ENCODE data around the gene LARGE1.

LARGE1 gene

GRCh38 chr22:33539902-33540751, 380.1 kb downstream of the LARGE1 start:
- no peak for DNase-seq

DNA sequence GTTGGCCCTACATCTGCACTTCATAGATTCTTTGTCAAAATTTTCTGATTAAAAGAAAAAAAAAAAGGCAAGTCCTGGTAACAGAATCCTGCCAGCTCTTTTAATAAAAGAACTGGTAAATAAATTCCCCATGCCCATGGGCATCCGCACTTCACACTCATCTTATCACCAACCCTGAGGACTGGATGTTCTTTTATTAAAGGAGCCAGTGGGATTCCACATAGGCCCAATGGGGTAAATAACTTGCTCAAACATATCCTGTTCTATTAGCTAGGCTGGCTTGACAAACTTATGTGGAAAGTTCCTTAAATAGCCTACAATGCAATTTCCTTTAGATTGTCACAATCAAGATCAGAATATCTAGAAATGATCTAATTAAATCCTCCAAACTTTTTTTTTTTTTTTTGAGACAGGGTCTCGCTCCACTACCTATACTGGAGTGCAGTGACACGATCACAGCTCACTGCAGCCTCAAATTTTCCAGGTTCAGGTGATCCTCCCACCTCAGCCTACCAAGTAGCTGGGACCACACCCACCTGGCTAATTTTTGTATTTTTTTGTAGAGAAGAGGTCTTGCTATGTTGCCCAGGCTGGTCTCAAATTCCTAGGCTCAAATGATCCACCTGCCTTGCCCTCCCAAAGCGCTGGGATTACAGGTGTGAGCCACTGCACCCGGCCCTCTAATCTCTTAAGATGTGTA, 380.9 kb downstream of the LARGE1 start:
- no peak for DNase-seq

DNA sequence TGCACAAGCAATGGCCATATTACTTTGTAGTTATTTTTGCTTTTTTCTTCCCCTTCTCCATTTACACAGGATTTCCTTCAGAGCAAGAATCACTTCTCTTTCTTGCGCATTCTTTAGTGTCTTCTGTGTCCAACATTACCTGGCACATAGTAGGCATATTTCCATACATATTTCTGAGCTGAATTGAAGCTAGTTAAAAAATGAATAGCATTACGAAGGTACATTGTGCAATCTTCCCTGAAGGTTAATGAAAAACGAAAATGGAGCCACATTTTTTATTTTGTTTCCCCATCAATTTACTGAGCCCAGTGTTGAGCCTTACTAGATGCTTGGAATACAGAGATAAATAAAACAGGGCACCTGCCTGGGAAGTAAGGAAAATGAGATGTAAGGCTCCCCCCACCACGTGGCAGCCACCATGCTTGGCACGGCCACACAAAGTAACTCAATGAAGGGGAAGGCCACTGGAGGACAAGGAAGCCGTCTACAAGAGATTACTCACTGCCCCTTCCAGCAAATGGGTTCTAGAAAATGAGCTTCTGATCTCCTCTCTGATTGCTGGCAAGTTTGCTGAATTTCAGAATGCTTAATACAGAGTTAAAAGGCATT, 381.9 kb downstream of the LARGE1 start:
- no peak for DNase-seq

DNA sequence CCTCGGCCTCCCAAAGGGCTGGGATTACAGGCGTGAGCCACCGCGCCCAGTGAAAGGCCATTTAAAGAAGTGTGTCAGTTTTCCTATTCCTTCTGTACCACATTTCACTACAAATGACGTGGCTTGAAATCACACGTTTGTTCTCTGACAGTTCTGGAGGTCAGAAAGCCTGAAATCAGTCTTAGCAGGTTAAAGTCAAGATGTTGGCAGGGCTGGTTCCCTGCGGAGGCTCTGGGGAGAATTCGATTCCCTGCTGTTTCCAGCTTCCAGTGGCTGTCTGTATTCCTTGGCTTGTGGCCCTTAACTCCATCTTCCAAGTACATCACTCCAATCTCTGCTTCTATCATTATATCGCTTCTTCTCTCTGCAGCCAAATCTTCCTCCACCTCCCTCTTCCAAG, 383.2 kb downstream of the LARGE1 start:
- no peak for DNase-seq

DNA sequence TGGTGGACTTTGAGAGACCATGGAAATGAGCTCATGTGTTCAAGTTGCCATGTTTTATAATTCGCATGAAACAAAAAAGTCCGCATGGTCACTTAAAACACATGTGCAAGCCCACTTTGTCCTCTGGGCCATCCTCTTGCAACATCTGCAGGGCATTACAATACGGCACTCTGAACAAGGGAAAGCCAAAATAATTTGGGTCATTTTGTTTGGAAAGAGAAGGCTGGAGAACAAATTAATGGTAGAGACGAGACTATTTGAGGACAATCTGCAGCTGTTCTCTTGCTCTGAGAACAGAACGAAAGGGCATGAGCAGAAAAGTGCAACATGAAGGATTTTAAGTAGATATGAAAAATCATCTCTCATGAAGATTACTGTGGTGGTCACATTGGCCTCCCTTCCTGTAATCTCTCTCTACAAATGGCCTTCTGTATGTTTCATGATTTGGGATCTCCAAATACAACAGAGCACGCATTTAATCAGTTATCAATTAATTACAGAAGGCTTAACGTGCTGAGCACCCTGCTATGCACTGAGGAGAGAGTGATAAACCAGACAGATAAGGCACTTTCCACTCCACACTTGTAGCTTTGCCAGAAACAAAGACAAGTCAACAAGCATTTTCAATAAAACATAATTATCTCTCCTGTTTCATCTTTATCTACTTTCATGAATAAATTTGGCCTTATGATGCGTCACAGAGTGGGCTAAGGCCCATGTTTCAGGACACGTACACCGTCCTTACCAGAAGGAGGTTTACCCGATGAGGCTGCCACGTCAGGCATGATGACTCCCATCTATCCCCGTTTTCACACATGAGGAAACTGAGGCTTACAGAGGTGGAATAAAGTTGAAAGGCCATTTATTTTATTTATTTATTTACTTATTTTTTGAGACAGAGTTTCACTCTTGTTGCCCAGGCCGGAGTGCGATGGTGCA, 384.1 kb downstream of the LARGE1 start:
- no peak for DNase-seq

GRCh38 chr22:33529424-33530113, 390.7 kb downstream of the LARGE1 start:
- DNase-seq: no peak

DNA sequence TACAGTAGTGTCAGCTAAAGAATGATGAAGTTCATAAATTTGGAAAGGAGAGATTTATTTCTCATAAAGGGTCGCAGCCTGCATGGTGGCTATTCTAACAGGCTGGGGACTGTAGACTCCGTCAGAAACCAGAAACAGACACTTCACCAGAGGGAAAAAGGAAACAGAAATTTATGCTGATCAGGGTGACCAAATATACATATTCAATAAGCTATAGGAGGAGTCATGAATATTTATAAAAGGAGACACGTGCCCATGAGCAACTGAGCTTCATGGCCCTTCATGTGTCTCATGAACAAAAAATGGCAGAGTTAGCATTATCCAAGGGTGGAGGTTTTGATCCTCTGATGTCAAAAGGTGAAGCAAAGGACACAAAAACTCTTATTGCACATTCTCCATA, 392.1 kb downstream of the LARGE1 start:
- DNase-seq: no peak

DNA sequence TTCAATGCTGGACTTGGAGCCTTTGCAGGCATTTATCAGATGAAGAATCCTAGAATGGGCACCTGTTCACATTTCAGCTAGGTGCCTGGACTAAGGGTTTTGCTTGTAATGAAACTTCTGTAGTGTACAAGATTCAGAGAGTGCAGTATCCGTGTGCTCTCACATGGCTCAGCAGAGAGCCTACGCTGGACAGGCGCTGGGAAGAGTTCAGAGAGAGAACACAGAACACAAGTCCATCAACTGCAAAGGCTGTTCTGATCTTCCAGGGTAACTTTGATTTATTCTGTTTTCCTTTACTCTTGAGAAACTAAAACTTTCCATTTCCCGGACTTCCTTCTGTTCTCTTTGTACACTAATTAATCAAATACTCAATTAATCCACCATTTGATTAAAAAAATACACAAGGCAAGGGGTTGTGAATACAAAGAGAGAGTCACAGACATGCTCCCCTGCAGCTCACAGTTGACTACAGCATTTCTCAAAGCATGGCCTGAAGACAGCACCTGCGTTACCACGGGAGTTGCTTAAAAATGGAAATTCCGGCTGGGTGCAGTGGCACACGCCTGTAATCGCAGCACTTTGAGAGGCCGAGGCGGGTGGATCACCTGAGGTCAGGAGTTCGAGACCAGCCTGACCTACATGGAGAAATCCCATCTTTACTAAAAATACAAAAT, 393.7 kb downstream of the LARGE1 start:
- no peak for DNase-seq

DNA sequence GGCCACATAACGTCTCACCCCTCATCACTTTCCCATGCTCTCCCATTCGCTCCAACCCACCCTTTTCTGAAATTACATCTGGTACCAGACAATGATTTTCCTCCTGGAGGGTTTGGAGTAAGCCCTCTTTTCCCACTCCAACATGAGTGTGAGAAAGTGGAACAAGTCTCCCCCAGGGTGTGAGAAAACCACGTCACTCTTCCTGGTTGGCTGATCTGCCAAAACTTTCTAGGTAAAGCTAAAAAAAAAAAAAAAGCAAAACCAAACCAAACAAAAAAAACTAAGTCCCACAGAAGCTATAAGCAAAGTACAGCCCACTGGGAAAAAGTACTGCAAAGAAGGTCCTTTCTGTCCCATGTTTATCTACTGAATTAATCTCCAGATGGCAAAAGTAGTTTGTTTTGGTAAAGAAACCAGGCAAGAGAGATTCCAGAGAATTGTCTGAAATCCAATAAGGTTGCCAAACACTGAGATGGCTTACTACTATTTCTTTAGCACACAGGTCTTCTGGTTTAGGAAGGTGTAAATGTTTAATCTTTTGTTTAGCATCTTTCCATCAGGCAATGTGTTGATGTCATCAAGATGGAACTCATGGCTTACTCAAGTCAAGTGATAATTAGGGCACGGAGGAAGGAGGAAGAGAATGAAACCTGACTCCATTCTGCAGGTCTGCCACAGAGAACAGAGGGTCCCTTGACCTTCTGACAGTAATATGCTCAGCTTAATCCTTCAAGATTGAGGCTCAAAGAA, 395.6 kb downstream of the LARGE1 start:
- no peak for DNase-seq

DNA sequence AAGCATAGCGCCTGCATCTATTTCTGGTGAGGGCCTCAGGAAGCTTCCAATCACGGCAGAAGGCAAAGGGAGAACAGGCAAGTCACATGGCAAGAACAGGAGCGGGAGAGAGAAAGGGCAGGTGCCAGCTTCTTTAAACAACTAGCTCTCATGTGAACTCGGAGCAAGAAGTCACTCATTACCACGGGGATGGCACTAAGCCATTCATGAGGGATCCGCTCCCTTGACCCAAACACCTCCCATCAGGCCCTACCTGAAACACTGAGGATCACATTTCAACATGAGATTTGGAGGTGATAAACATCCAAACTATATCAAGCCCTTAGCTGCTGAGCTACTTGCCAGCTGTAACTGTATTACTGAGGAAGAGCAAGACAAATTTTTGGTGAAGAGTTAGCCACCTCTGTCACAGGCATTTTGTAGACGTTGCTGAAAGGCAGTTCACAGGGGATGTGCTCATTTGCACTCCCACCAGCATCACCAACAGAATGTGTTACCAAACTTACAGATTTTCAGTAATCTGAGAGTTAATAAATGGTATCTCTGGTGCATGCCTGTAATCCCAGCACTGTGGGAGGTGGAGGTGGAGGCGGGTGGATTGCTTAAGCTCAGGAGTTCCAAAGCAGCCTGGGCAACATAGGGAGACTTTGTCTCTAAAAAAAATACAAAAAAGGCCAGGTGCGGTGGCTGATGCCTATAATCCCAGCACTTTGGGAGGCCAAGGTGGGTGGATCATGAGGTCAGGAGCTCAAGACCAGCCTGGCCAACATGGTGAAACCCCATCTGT, 398.2 kb downstream of the LARGE1 start:
- no peak for DNase-seq

DNA sequence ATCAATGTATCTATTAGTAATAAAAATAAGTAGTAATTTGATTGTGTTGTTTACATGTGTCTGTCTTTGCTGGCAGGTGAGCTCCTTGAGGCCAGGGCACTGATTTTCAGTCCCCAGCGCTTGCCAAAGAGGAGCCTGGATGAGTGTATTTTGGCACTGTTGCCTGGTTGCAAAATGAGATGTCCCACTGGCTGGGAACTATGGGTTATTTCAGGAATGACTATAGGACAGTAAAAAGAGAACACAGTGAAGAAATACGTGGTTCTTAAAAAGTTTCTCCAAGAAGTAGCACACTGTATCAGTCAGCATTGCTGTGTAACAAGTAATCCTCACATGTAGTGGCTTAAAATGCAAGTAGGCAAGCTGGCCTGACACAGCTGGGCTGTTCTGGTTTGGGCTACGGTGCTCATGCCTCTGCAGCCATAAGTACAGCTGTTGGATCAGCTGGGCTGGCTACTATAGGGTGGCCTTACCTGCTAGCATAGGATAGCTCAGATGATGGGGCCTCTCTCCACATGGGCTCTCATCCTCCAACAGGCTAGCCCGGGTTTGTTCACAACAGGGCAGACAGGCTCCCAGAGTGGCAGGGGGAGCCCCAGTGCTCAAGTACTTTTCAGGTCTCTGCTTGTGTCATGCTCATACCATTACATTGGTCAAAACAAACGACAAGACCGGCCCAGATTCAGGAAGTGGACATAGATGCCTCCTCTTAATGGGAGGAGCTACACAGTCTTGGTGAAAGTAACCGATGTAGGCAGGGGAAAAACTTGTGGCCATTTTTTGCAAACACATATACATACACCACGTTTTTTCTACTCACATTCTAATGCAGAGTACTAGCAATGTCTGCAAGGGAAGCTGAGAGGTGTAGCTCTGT, 399.1 kb downstream of the LARGE1 start:
- DNase-seq: no peak

DNA sequence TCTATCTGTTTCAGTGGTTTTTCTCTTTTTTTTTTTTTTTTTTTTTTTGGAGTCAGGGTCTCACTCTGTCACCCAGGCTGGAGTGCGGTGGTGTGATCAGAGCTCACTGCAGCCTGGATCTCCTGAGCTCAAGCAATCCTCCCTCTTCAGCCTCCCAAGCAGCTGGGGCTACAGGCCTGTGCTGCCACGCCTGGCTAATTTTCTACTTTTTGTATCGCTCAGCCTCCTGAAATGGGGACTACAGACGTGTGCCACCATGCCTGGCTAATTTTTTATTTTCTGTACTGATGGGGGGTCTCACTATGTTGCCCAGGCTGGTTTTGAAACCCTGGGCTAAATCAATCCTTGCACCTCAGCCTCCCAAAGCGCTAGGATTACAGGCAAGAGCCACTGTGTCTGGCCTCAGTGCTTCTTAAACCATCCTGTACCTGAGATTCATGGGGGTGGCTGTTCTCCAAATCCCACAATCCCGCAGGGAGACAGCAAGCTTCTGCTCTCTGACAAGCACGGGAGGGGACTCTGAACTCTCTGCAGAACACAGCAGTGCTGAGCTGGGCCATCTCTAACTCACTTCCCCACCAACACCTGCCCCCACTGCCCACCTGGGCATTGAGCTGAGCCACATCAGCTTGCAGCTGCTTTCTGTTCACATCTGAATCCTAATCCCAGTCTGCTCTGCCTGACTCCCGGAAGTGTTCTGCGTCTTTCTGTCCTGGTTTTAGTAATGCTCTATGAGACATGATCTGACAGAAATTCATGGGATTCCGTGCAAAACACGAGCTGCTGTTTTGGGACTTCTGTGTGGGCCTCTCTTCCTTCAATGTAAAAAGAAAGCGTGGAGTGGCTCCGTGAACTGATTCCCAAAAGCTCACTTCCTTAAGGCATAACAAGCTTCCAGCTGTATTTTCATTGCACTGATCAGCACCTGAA, 400.0 kb downstream of the LARGE1 start:
- DNase-seq: no peak

DNA sequence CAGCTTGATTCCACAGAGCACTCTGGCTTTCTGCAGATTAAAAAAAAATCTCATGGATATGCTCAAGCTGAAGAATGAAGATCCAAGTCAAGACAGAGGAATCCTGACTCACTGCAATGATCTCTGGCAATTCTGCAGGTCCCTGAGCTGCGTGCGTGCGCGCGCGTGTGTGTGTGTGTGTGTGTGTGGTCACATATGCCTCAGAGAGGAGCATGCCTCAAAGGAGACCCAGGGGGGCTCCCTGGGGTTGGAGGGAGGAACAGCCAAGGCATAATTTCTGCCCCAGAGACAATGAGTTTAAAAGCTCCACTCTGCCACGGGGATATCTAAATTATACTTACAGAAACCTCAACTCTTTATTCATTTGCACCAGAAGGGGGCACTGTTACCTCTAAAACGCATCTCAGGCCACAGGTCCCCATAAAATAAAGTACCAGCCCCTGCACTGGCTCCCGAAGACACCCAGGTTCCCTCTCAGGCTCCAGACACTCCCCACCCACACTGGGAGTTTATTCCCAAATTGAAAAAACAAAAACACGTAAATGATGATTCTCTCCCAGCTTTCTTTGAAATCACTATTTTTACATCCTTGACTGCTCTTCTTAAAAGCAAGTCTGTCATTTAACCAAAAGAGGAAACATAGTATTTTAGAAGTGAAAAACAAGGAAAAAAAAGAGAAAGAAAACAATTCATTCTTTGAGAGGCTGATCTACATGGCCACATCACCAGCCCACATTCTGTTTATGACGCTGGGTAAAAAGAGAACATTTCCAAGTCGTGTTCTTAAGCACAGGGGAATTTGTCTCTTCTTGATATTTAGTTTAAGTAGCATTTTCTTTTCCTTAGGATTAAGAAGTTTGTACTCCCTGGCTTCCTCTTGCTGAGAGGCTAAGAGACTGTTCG, 401.0 kb downstream of the LARGE1 start:
- DNase-seq: no peak

DNA sequence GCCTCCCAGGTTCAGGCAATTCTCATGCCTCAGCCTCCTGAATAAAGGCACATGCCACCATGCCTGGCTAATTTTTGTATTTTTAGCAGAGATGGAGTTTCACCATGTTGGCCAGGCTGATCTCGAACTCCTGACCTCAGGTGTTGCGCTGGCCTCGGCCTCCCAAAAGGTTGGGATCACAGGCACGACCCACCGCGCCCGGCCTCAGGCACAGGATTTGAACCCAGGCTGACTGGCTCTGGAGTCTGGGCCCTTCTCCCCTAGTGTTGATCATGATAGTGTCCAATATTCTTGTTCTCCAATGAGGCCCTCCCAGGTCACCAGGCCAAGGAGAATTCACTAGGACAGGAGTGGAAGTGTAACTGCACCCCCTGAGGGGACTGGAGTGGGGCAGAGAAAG, 401.9 kb downstream of the LARGE1 start:
- DNase-seq: no peak

GRCh38 chr22:33515795-33516194, 404.5 kb downstream of the LARGE1 start:
- DNase-seq: no peak
